ENCODE data around the gene PDE4D. TPM values are rescaled to one million over a fixed set of nuclear protein-coding genes. Genes with fewer than 3 reads are reported as not detected.

The PDE4D gene
- total RNA-seq, 4 donors from 2014 or later = 6.7 to 21.0 (median 15.0) TPM

GRCh38 chr5:59588922-59589321, 304.6 kb downstream of the PDE4D start:
- no peak overlapping the region for H3K4me3 ChIP-seq (ENCODE audit: low read depth, poor library complexity, severe bottlenecking)
- intact Hi-C loops (cut with DNase I; ENCODE audit: low total_unique reads) = no loop called here
- DNase-seq (ENCODE audit: low spot score in 2 of 2) = no peak
- TF ChIP-seq, protein P1, sequence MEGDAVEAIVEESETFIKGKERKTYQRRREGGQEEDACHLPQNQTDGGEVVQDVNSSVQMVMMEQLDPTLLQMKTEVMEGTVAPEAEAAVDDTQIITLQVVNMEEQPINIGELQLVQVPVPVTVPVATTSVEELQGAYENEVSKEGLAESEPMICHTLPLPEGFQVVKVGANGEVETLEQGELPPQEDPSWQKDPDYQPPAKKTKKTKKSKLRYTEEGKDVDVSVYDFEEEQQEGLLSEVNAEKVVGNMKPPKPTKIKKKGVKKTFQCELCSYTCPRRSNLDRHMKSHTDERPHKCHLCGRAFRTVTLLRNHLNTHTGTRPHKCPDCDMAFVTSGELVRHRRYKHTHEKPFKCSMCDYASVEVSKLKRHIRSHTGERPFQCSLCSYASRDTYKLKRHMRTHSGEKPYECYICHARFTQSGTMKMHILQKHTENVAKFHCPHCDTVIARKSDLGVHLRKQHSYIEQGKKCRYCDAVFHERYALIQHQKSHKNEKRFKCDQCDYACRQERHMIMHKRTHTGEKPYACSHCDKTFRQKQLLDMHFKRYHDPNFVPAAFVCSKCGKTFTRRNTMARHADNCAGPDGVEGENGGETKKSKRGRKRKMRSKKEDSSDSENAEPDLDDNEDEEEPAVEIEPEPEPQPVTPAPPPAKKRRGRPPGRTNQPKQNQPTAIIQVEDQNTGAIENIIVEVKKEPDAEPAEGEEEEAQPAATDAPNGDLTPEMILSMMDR (IDR thresholded peaks at IDR 0.05) = no peak
- no peak for TF ChIP-seq POLR2A (IDR thresholded peaks at IDR 0.05)

GRCh38 chr5:59587489-59588337, 305.8 kb downstream of the PDE4D start:
- intact Hi-C loops (cut with DNase I; ENCODE audit: low total_unique reads) = no loop called here
- WGBS, 2 donors = 28 to 29% methylated on average over 17 of the region's 17 CpGs
- DNase-seq (ENCODE audit: low spot score in 2 of 2) = no peak
- H3K4me3 ChIP-seq (ENCODE audit: low read depth, poor library complexity, severe bottlenecking) = no peak overlapping the region
- TF ChIP-seq, protein P1 (IDR thresholded peaks at IDR 0.05) = no peak
- no peak for TF ChIP-seq POLR2A (IDR thresholded peaks at IDR 0.05)

- no peak for DNase-seq (ENCODE audit: low spot score in 2 of 2)
- H3K4me3 ChIP-seq (ENCODE audit: low read depth, poor library complexity, severe bottlenecking) = no peak overlapping the region
- 59 to 67% methylated on average over 5 of the region's 5 CpGs for WGBS, 2 donors
These were observed 306.7 kb downstream of the PDE4D start for GRCh38 chr5:59586841-59587240.

GRCh38 chr5:59584858-59585846, 308.4 kb downstream of the PDE4D start:
- intact Hi-C loops (cut with DNase I; ENCODE audit: low total_unique reads) = no loop called here
- no peak for DNase-seq (ENCODE audit: low spot score in 2 of 2)
- no peak overlapping the region for H3K4me3 ChIP-seq (ENCODE audit: low read depth, poor library complexity, severe bottlenecking)
- TF ChIP-seq POLR2A (IDR thresholded peaks at IDR 0.05) = no peak
- TF ChIP-seq, protein P1 (IDR thresholded peaks at IDR 0.05) = no peak
- WGBS, 2 donors = 75 to 77% methylated on average over 6 of the region's 6 CpGs

More at GRCh38 chr5:59586841-59587240, 306.7 kb downstream of the PDE4D start:
- TF ChIP-seq POLR2A (IDR thresholded peaks at IDR 0.05) = no peak
- TF ChIP-seq, protein P1 (IDR thresholded peaks at IDR 0.05) = no peak
- intact Hi-C loops (cut with DNase I; ENCODE audit: low total_unique reads) = no loop called here

DNA sequence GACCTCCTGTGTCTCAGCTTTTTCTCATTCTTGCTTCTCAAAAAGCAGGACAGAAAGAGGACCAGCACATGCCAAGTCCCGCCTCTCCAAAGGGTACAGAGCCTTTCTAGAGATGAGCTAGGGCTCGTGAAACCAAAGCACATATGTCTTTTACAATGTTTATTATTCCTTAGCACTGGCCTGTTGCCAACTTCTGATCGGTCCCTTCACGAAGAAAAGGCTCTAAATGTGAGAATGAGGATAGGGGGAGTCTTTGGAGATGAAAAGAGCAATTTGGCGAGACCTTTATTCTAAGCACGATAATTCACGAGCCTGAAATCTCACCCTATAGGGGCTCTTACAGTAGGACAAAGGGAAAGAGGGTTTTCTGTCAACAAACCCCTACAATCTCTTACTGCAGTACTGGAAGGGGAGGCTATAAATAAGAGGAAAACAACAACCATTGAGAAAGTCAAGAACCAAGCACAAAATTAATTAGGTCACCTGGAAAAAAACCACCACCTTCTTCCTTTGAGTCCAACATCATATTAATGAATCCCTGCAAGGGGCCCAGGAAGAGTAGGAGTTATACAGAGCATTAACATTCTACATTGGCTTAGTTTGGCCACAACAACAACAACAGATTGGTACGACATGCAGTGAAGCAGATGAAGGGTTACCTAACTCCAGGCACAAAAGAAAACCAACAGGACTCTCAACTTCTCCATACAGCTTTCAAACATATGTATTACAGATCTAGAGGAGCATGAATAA, 309.5 kb downstream of the PDE4D start:
- 75 to 83% methylated on average over 8 of the region's 8 CpGs for WGBS, 2 donors
- TF ChIP-seq, protein P1 (IDR thresholded peaks at IDR 0.05) = no peak
- TF ChIP-seq POLR2A (IDR thresholded peaks at IDR 0.05) = no peak
- DNase-seq (ENCODE audit: low spot score in 2 of 2) = no peak
- no peak overlapping the region for H3K4me3 ChIP-seq (ENCODE audit: low read depth, poor library complexity, severe bottlenecking)
- intact Hi-C loops (cut with DNase I; ENCODE audit: low total_unique reads) = no loop called here
